Panc1 (cell line): ENCODE results near the gene MUC5AC. TPM values are rescaled to one million over a fixed set of nuclear protein-coding genes. Genes with fewer than 3 reads are reported as not detected.

Experiments used
- ATAC-seq: fragments of 200-7000 bp; cut with Tn5 transposase; 2 replicates; pipeline ENCODE4 v1.9.1; 2020; ENCODE audit warnings: mild to moderate bottlenecking, moderate library complexity
- BruUV-seq: library from RNA; stranded (reverse); fragments of 400-500 nt; replicated peaks from 2 replicates; lab custom pipeline; 2021; lab: Mats Ljungman, UMichigan
- CTCF ChIA-PET: fragments of 300-600 bp; sonication (Branson Sonifier 250); formaldehyde crosslinking; loops from one replicate; lab custom pipeline; 2022; ENCODE audit warnings: antibody characterized with exemption; lab: Charles Lee
- POLR2A ChIA-PET: fragments of 300-600 bp; sonication (Branson Sonifier 250); formaldehyde crosslinking; loops from one replicate; lab custom pipeline; 2022; ENCODE audit warnings: antibody characterized with exemption; lab: Charles Lee
- DNase-seq: peaks from one replicate; pipeline ENCODE4 v3.0.0-alpha.2; 2010; ENCODE audit warnings: low read depth, low spot score
- H3K27ac ChIP-seq: 2 replicates; pipeline ENCODE4 v1.5.1; 2011; ENCODE audit warnings: mild to moderate bottlenecking, low read length, inconsistent platforms
- H3K27me3 ChIP-seq: fragments of 200-500 bp; sonication (Bioruptor generic); 2 replicates; pipeline ENCODE4 v1.6.0; 2014; ENCODE audit warnings: low read length, inconsistent platforms; ENCODE audit not compliant: control insufficient read depth, insufficient read depth
- H3K36me3 ChIP-seq: fragments of 200-500 bp; sonication (Bioruptor generic); 2 replicates; pipeline ENCODE4 v1.5.1; 2014; ENCODE audit warnings: inconsistent platforms, mild to moderate bottlenecking, low read length, moderate library complexity; ENCODE audit not compliant: control insufficient read depth, insufficient read depth
- H3K4me1 ChIP-seq: 2 replicates; pipeline ENCODE4 v1.5.1; 2011; ENCODE audit warnings: inconsistent platforms, mild to moderate bottlenecking, low read length, moderate library complexity; ENCODE audit not compliant: control insufficient read depth, insufficient read depth
- H3K4me3 ChIP-seq, 2 experiments: 2 replicates each; pipeline ENCODE4 v1.5.1; 2011 to 2012; ENCODE audit warnings: low read depth in 2 of 2, low read length in 2 of 2, mild to moderate bottlenecking in 2 of 2, inconsistent platforms in 1 of 2, moderate library complexity in 1 of 2
- H3K9me3 ChIP-seq: fragments of 200-500 bp; sonication (Bioruptor generic); 2 replicates; pipeline ENCODE4 v1.5.1; 2014; ENCODE audit warnings: low read depth, mild to moderate bottlenecking, inconsistent platforms, low read length, moderate library complexity; ENCODE audit not compliant: control insufficient read depth, insufficient read depth
- CTCF ChIP-seq: fragments of 450-650 bp; IDR thresholded peaks from 2 replicates; pipeline ENCODE4 v1.5.1; 2017; ENCODE audit warnings: mild to moderate bottlenecking
- POLR2AphosphoS5 ChIP-seq: IDR thresholded peaks from 2 replicates; pipeline ENCODE4 v1.6.1; 2012; ENCODE audit warnings: mild to moderate bottlenecking, low read depth, low read length, moderate library complexity
- REST ChIP-seq, 2 experiments: IDR thresholded peaks; 2 replicates each; pipeline ENCODE4 v1.6.1; 2011 to 2012; ENCODE audit warnings: low read depth in 2 of 2, control low read depth in 1 of 2, low read length in 1 of 2, mild to moderate bottlenecking in 1 of 2, moderate library complexity in 1 of 2; ENCODE audit not compliant: insufficient read depth in 1 of 2
- SIN3A ChIP-seq: IDR thresholded peaks from 2 replicates; pipeline ENCODE4 v1.6.1; 2012; ENCODE audit warnings: low read depth, mild to moderate bottlenecking, low read length, moderate library complexity, borderline replicate concordance; ENCODE audit not compliant: insufficient read depth
- TCF7L2 ChIP-seq: IDR thresholded peaks from 2 replicates; pipeline ENCODE4 v1.6.1; 2011; ENCODE audit warnings: mild to moderate bottlenecking, low read depth, low read length, inconsistent platforms
- in situ Hi-C: cut with HindIII; loops from 2 replicates; pipeline ENCODE4 v1.10.0; 2016; ENCODE audit warnings: low sequenced_read_pairs, low pct_unique_long_range_greater_than_20kb
- intact Hi-C: fragments of 100-400 bp; cut with micrococcal nuclease; formaldehyde crosslinking; loops from one replicate; pipeline ENCODE4 v1.10.0; 2022; ENCODE audit not compliant: unreplicated experiment
- total RNA-seq: library from RNA; stranded (reverse); gene quantifications from one replicate; pipeline ENCODE4 v1.2.1, GENCODE V29; 2021; ENCODE audit not compliant: unreplicated experiment

Gene MUC5AC
- total RNA-seq, 1 experiment from 2014 or later, result 0.03 TPM

GRCh38 chr11:1176224-1177019 is 18.7 kb downstream of the MUC5AC start:
- intact Hi-C loops, result no loop called here
- ATAC-seq, result no peak
- POLR2A ChIA-PET, result no interaction called here

More at GRCh38 chr11:1176224-1177019, 18.7 kb downstream of the MUC5AC start:
- no peak for DNase-seq
- Histone ChIP-seq H3K36me3 (no peaks in the 10 kb centered on the region), H3K27ac (no peak overlapping the region), H3K4me1 (no peaks in the 10 kb centered on the region), H3K4me3 (no peak overlapping the region), H3K9me3 (no peaks in the 10 kb centered on the region), H3K27me3 (no peaks in the 10 kb centered on the region)
- no TSS peak for BruUV-seq
- TF ChIP-seq CTCF (no peak), TCF7L2 (no peak), REST (IDR thresholded peaks at IDR 0.05; ENCODE audit: insufficient read depth in 1 of 2, low read depth in 2 of 2, low read length in 1 of 2) (no peak), SIN3A (no peak), POLR2AphosphoS5 (no peak)
- in situ Hi-C loops, result no loop called here
- CTCF ChIA-PET, result no interaction called here
